ENCODE results near the gene PBX2.

DNA sequence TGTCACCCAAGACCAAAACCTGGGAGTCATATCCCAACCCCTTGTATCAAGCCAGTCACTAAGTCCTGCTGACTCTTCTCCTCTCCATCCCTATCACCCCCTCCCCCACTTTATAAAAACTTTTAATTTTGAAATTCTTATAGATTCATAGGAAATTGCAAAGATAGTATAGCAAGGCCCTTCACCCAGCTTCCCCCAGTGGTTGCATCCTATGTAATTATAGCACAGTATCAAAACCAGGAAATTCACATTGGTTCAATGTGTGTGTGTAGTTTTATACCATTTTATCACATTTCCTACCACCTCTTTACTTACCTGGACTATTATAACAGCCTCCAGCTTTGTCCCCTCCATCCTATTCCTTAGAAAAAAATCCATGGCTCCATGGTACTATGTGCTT, 31.9 kb downstream of the PBX2 start:
- TF ChIP-seq EZH2 (IDR thresholded peaks at IDR 0.05) (no peak), POLR2AphosphoS5 (IDR thresholded peaks at IDR 0.05; ENCODE audit: borderline replicate concordance, low read depth, low read length) (no peak), FOXP2 (optimal IDR thresholded peaks at IDR 0.05; ENCODE audit: control extremely low read depth, extremely low read length, insufficient read depth) (no peak)

All from SK-N-MC (cell line).